ENCODE data around the gene CD74.
"Not testable (repeated sequence)": the region's sequence is repeated elsewhere in the genome, so short reads cannot be mapped to it uniquely, and the experiment has no call there.

The CD74 gene

GRCh38 chr5:150431048-150431447 is 18.3 kb upstream of the CD74 start:
- TF ChIP-seq, protein P1, sequence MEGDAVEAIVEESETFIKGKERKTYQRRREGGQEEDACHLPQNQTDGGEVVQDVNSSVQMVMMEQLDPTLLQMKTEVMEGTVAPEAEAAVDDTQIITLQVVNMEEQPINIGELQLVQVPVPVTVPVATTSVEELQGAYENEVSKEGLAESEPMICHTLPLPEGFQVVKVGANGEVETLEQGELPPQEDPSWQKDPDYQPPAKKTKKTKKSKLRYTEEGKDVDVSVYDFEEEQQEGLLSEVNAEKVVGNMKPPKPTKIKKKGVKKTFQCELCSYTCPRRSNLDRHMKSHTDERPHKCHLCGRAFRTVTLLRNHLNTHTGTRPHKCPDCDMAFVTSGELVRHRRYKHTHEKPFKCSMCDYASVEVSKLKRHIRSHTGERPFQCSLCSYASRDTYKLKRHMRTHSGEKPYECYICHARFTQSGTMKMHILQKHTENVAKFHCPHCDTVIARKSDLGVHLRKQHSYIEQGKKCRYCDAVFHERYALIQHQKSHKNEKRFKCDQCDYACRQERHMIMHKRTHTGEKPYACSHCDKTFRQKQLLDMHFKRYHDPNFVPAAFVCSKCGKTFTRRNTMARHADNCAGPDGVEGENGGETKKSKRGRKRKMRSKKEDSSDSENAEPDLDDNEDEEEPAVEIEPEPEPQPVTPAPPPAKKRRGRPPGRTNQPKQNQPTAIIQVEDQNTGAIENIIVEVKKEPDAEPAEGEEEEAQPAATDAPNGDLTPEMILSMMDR (IDR thresholded peaks at IDR 0.05; ENCODE audit: low read depth, low read length, missing control alignments) = no peak
- DNase-seq (ENCODE audit: low read depth) = no peak
- H3K4me3 ChIP-seq (ENCODE audit: low read depth, low read length) = no peak overlapping the region

GRCh38 chr5:150429410-150429873 is 16.7 kb upstream of the CD74 start:
- TF ChIP-seq, protein P1 (IDR thresholded peaks at IDR 0.05; ENCODE audit: low read depth, low read length, missing control alignments) = no peak
- no peak for DNase-seq (ENCODE audit: low read depth)
- no peak overlapping the region for H3K4me3 ChIP-seq (ENCODE audit: low read depth, low read length)

GRCh38 chr5:150428978-150429377 is 16.3 kb upstream of the CD74 start:
- TF ChIP-seq, protein P1 (IDR thresholded peaks at IDR 0.05; ENCODE audit: low read depth, low read length, missing control alignments) = no peak
- no peak overlapping the region for H3K4me3 ChIP-seq (ENCODE audit: low read depth, low read length)
- DNase-seq (ENCODE audit: low read depth) = no peak

DNA sequence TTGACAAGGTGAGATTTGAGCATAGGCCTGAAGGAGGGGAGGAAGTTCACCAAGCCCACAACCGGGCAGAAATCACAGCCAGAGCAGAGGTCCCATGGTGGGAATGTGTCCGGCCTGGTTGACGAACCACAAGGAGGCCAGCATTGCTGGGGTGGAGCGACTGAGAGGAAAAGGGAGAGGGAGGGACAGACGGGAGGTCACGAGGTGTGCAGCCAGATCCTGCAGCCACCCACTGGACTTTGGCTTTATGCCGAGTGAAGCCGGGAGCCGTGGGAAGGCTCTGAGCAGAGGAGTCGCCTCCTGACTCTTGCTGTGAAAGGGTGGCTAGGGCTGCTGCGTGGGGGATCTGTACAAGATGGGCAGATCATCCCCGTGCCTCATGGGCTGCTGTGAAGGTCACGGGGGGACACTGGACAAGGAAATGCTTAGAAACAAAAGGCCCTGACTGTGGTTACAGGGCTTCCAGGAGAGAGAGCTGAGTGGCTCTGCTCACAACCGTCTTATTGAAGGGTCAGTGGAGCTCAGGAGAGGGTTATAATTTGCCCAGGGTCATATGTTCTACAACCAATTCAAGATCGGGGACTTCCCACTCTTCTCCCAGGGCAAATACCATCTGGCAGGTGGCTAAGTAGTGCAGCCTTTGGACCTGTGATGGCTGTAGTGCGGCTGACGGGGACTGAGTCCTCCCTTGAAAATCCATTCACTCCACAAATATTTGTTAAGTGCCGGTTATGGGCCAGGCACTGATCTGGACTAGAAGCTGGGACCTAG is 15.6 kb upstream of the CD74 start:
- TF ChIP-seq, protein P1 (IDR thresholded peaks at IDR 0.05; ENCODE audit: low read depth, low read length, missing control alignments) = no peak
- no peak overlapping the region for H3K4me3 ChIP-seq (ENCODE audit: low read depth, low read length)
- DNase-seq (ENCODE audit: low read depth) = no peak

- not testable (repeated sequence) for DNase-seq (ENCODE audit: low read depth); H3K4me3 ChIP-seq (ENCODE audit: low read depth, low read length)
These were observed 13.5 kb upstream of the CD74 start for GRCh38 chr5:150426165-150426564.

DNA sequence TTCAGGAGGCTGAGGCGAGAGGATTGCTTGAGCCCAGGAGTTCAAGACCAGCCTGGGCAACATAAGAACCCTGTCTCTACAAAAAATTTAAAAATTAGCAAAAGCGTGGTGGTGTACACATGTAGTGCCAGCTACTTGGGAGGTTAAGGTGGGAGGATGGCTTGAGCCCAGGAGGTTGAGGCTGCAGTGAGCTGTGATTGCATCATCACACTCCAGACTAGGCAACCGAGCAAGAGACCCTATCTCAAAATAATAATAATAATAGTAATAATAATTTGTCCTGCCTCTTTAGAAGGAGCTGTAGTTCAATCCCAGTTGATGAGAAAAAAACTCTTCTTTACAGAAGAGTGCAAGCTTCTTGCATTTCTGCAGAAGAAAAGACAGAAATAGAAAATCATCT is 10.0 kb upstream of the CD74 start:
- TF ChIP-seq, protein P1 (IDR thresholded peaks at IDR 0.05; ENCODE audit: low read depth, low read length, missing control alignments) = no peak
- no peak for DNase-seq (ENCODE audit: low read depth)
- no peak overlapping the region for H3K4me3 ChIP-seq (ENCODE audit: low read depth, low read length)

DNA sequence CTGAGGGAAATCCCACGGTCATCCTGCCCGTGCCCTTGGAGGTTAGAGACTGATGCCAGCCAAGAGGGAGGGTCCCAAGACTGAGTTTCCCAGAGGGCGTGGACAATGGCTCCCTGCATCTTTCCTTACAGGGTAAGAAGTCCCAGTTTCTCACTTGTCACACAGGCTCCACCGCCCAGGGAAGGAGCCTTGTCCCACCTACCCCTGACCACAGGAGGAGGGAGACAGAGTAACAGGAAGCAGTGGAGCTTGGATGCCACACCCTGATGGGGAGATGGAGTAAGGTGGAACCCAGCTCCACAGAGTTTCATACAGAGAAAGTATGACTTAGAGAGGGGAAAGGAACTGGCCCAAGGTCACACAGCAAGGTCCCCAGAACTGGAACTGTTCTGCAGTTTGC is 9.4 kb upstream of the CD74 start:
- TF ChIP-seq, protein P1 (IDR thresholded peaks at IDR 0.05; ENCODE audit: low read depth, low read length, missing control alignments) = no peak
- no peak overlapping the region for H3K4me3 ChIP-seq (ENCODE audit: low read depth, low read length)
- DNase-seq (ENCODE audit: low read depth) = no peak

All from GM12864 (cell line).